HG02623 (cell line): ENCODE measurements around the gene UPK3BL2.
A peak's percentile ranks its signal among the peaks of the same experiment; 100 is the strongest.
"Not testable (repeated sequence)": the region's sequence is repeated elsewhere in the genome, so short reads cannot be mapped to it uniquely, and the experiment has no call there.

Experiments
- ATAC-seq: cut with Tn5 transposase; IDR thresholded peaks from one replicate; pipeline ENCODE4 v1.9.1; 2021; ENCODE audit warnings: moderate library complexity; ENCODE audit not compliant: unreplicated experiment

Gene UPK3BL2

GRCh38 chr7:102494473-102495149 is 48.9 kb downstream of the UPK3BL2 start:
- ATAC-seq: peak; percentile 73

DNA sequence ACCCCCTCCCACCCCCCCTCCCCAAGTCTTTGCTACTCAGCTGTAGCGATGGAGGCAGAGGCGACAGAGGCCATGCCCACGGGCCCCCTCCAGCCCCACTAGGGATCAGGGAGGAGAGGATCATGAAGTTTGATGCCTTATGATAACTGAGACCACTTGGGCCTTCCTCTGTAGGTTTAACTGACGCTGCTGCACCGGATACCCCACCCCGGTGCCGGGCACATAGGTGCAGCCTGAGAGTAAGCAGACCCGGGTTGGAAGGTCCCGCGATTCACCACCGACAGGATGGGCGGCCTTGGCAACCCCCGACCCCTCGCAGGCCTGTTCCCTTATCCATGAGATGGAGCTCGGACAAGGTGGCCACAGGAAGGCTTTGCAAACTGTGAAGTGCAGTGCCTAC is 49.5 kb downstream of the UPK3BL2 start:
- not testable (repeated sequence) for ATAC-seq

DNA sequence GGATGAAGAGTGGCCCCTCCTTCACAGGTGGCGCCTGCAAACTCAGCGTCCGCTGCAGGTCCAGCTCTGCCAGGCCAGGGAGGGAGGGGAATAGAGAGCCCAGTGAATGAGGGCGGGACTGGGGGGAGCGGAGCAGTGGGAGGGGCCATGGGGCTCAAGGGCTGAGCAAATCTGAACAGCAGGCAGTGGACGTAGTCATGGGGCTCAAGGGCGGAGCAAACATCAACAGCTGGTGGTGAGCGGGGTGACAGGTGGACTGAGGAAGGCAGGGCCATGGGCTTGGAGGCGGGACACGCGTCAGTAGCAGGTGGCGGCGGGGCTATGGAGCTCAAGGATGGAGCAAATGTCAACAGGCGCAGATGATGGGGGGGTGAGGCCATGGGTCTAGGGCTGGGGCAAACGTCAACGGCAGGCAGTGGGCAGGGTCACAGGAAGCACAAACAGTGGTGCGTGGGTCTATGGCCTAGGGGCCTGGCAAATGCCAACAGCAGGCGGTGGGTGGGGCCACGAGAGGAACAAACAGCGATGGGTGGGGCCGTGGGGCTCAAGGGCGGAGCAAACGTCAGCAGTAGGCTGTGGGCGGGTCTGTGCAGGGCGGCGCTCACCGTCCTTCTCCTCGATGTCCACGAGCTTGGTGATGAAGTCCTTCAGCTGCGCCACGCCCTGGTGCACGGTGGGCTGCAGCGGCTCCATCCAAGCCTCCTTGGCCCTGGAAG is 50.1 kb downstream of the UPK3BL2 start:
- peak; percentile 30 for ATAC-seq

DNA sequence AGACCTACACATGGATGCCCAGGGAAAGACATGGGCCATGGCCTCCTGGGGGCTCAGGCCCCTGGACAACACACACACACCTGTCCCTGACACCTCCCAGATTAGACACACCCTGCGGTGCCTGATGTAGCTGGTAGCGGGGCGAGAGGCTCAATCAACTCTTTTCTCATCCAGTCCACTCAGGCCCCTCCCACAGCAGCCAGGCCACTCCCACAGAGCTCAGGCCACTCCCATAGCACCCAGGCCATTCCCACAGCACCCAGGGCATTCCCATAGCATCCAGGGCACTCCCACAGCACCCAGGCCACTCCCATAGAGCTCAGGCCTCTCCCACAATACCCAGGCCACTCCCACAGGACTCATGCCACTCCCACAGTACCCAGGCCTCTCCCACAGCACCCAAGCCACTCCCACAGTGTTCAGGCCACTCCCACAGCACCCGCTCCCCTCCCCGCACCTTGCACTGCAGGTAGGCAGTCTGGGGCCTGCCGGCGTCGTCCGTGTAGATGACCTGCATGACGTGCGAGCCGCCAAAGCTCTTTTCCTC is 52.9 kb downstream of the UPK3BL2 start:
- ATAC-seq: not testable (repeated sequence)
